ENCODE data around the gene PCNX2. TPM values are rescaled to one million over a fixed set of nuclear protein-coding genes. Genes with fewer than 3 reads are reported as not detected.

The PCNX2 gene
- total RNA-seq, 1 donor from 2014 or later: 4.9 TPM

DNA sequence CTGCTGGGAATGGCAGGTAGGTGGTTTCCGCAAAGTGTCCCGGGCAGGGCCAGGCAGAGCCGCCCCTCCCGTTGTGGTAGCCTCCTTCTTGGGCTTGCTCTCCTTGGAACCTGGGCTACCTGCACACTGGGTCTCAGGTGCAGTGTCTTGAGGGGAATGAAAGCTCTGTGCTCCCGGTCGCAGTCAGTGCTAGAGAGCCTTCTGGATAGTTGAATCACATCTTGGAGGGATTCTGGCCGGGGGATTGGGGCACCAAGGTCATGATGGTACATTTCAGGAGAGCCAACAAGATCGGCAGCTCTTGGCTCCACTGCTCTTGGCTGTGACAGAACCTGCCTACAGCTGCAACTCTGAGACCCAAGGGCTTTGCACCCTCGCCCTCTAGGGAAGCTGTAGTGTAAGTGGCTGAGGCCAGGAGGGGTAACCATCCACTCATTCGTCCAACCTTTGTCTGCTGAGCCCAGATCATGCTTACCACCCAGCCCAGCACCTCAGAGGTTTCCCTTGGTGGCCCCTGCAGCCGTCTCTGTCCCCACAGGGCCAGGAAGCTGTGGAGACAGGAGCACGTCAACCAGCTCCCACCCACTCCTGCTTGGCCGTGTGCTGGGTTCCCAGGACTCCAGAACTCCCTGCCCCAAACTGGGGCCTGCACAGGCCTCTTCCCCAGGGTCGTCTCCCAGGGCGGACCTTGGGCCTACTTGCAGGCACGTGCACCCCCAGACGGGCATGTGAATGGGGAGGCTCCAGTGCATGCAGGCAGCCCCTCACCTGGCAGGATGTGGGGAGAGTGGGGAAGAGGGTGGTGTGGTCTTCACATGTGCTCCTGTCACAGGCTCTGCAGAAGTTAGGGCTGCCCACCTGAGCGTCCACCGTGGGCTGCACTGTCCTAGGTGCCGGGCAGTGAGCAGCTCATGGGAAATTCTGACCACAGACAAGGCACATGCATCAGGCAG, 305.1 kb downstream of the PCNX2 start:
- DNase-seq (ENCODE audit: low read depth, low spot score): no peak

DNA sequence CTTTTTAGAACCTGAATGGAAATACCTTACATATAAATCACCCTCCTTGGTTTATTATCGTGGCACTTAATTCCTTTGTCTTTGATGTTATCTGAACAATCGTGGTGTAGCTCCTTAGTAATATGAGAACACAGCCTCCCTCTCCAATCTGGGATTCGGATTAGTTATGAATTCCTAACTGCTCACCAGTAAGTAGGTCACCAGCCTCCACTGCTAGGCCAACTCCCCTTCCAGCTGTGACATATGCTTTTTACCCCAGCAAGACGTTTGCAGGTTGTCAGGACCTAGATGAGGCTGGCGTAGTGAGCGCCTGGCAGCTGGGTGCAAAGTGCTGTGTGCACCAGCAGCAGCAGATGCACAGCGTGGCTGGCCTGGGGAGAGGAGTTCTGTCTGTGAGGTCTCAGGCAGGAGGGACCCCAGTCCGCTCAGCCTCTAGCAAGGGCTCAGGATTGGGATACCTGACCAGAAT, 306.9 kb downstream of the PCNX2 start:
- DNase-seq (ENCODE audit: low read depth, low spot score): no peak

DNA sequence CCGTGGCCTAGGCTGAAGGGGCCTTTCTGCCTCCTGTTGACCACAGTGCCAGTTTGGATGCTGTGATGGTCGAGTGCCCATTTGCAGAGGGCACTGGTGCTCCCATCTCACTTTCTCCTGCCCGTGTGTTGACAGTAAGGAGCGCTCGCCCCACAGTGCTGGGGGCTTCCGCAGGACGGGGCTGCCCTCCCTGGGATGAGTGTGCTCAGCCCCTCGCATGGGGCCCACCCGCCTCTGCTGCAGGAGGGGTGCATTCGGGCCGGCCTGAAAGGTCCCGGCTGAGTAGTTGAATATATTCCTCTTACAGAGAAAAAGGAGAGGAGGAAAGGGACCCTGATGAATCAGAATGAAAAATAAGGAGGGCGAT, 307.8 kb downstream of the PCNX2 start:
- DNase-seq (ENCODE audit: low read depth, low spot score): no peak

DNA sequence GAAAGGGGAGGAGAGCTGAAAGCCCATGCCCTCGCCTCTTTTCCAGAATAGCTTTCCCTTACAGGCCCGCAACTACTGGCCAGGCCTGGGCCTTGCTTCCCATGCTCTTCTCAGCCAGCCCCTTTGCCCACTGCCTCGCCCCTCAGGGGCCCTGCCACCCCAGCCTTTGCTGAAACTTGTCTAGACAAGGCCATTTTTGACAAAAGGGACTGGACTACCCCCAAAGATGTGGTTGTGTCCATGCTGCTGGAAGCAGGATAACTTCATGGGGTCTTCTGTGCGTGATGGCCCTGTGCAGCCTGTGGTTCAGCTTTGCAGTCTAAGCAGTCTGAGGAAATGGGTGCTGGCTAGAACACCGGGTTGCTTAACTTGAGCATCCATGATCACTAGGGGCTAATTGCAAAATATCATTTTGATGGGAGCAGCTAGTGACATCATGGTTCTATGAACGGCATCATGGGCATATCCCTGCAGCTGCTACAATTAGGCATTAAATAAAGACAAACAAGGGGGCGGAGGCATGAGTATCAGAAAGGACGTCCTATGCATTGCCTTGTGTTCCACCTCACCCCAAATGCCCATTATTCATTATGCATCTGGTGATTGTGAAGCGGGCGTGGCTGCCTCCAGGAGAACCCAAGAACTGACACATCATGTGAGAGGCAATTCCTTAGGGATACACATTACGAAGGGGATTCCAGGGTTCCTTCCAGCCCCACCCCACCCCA, 308.3 kb downstream of the PCNX2 start:
- no peak for DNase-seq (ENCODE audit: low read depth, low spot score)

DNA sequence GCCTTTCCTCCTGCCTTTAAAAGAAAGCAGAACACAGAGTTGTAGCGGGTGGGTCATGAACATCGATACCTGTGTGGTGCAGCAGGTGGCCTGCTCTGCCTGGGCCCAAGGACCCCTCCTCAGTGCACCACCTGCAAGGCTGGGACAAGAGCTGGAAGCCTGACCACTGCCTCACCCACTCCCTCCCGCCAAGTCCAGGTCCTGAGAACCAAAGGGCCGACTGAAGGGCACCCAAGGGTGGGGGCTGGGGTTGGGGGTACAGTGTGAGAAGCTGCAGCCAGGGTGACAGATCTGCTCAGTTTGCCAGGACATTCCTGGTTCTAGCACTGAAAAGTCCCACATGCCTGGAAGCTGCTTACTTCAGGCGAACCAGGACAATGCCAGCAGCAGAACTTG, 309.0 kb downstream of the PCNX2 start:
- DNase-seq (ENCODE audit: low read depth, low spot score): no peak

DNA sequence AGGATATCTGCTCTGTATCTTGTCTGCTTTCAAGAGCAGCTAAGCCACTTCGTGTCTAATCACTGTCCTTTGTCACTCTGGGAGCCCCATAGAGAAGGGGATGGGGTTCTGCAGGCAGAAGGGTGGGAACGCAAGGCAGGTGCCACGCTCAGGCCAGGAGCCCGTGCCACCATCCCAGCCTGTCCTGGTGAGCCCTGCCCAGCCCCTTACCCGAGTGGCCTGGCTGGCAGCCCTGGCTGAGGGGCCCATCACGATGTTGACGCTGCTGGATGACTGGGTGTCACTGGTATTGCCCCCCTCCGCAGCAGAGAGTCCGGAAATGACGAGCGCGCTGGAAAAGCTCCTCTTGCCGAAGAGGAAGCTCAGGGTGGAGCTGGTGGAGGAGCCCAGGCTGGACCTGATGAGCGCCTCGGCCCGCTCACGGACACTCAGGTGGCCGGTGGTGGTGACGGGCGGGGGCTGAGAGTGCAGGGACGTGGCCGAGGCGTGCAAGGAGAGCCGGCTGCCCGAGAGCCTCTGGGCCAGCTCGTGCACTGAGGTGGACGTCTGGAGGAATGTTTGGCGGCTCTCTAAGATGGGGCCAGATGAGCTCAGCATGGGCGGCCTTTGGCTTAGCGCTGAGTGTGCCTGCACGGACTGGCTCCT, 309.5 kb downstream of the PCNX2 start:
- DNase-seq (ENCODE audit: low read depth, low spot score): no peak

DNA sequence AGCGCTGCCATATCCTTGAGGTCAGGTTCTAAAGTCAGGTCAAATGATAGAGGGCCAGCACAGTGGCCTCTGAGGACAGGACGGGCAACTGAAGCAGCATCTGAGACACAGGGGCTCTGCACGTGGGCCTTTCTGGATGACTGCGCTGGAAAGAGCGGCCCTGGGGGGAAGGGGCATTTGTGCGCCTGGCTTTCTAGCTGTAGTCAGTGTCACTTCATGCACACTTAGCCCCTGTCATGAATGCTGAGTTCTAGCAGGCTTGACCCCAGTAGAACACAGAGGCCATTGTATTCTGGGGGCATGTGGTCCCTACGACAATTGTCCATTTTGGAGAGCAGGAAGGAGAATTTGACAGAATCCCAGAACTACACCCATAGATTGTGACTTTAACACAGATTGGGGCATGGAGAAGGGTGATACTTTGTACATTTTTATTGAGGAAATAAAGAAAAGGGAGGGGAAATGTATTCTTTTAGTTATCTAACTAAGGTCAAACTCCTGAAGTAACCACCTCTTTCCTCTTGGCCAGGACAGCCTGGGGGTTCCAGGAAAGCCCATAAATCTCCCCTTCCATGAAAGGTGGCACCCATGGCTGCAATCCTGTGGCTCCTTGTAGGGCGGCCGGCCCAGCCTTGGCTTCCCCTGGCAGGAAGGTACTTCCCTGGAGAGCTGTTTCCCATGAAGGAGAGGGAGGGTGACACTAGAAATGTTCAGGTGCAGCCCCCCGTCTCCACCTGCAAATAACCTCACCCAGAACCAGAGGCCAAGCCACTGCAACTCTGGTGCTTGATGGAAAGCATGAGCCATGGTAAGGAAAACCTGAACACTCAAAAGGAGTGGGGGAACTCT, 310.7 kb downstream of the PCNX2 start:
- no peak for DNase-seq (ENCODE audit: low read depth, low spot score)

DNA sequence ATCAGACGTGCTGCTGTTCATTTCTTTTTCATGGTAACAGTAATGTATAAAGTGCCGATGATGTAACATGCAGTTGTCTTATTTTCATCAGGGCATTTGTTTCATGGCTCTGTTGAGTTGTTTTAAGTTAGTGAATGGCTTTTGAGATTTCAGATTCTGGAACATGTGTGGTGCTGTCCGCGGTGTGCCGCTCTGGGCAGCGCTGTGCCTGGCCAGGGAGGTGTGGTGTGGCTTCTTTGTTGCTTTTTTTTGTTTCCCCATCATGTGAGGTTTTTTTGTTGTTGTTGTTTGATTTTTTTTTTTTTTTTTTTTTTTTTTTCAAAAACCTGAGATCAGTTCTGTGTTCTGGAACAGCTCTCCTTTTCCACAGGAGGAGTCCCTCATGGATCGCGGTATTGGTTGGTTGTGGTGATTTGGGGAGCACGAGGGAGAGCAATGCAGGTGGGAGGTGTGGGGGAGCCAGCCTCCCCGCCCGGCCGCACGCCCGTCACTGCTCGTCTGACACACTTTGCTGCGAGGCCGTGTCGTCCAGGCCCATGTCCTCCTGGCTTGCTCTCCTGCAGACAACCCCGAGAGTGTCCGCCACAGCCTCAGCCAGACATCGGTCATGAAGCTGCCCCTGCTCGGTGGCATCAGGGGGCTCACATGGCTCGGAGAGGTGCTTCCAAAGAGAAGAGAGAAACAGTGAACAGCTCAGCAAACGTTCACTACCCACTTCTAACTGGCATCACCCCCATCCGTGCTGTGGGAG, 311.5 kb downstream of the PCNX2 start:
- no peak for DNase-seq (ENCODE audit: low read depth, low spot score)

DNA sequence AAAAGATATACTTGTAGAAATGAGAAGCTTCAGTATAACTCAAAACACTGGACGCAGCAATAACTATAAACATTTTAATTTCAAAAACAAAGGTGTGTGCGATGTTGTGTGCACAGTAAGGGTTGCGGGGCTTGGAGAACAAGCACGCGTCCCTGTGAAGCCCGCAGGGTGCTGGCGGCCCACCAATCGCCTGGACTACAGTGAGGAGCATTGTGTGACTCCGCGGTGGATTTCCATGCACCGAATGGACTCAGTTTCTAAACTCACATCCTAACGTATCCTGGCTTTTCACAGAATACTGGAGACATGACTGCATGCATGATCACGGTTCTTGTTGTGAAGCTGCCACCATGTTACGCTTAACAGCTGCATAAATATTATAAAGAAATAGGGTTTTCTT, 312.1 kb downstream of the PCNX2 start:
- no peak for DNase-seq (ENCODE audit: low read depth, low spot score)

DNA sequence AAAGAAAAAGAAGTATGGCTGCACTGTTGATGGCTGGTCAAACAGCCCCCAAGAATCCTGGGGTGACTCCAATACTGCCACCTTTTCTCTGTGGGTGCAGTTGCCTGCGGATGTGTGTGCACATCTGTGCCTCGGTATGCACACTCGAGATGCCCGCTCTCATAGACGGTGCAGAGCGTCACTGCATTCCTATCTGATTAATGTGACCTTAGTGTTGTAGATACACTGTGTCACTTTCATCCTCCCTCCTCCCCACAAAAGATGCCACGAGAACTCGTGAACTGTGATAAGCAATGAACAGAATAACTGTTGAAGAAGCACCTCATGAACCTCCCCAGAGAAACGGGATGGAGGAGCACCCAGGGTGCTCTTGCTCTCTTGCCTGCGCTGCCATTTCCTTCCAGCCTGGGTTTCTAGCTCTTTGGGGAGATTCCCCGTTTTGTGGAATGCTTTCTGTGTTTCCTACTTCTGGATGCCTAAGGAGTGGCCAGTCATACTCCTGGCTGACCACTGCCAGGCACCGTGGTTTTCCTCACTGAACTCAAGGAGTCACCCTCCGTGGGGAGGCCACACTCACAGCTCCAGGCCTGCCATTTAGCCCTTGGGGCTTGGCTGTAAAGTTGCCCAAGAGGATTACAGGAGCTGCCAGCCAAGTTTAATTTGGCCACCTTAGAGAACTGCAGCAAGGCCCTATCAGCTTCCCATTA, 313.1 kb downstream of the PCNX2 start:
- DNase-seq (ENCODE audit: low read depth, low spot score): no peak

DNA sequence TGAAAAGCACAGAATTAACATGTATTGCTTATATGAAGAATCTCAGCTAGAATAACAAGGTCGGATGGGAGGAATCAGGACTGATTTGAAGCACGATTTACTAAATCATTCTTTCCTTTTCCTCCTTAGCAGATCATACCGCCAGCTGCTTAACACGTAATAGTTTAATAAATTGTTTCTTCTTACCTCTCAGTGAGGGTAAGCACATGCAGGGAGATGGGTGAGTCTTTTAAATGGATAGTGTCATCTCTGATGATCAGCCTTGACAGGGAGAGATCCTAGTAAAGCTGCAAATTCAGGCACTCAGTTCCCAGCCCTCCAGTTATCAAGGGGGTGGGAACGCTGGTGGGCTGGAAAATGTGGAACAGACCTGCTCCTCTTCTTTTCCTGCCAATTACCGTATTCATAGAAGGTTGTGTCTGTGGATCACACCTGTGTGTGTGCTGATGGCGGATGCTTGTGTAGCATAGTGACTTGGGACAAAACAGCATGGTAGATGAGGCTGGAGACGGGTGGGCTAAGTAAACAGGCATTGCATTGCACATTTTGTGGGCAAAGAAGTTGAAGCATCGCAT, 314.5 kb downstream of the PCNX2 start:
- DNase-seq (ENCODE audit: low read depth, low spot score): no peak

DNA sequence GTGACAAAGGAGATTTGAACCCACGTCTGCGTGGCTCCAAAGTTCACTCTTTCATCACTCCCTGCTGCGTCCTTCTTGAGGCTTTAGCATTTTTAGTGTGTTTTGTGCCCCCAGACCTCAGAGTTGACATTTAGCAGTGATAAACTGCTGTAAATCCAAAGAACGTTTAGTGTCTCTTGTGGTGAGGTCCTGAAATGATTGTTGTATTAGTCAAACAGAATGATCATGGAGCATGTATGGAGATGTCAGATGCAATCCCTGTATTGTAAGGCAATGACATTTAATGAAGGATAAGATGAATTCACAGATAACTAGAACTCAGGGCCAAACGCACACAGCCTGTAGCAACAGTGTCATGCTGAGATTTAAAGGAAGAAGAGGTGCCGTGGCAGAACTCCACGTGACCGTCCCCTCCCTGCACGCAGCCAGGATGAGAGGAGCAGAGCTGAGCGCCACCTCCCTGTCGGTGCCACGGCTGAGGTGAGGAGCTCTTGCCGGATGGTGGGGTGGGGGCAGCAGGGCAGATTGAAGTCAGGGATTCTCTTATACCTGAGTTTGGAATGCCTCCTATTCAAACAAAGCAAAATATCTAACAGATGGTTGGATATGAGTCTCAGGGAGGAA, 315.1 kb downstream of the PCNX2 start:
- no peak for DNase-seq (ENCODE audit: low read depth, low spot score)

DNA sequence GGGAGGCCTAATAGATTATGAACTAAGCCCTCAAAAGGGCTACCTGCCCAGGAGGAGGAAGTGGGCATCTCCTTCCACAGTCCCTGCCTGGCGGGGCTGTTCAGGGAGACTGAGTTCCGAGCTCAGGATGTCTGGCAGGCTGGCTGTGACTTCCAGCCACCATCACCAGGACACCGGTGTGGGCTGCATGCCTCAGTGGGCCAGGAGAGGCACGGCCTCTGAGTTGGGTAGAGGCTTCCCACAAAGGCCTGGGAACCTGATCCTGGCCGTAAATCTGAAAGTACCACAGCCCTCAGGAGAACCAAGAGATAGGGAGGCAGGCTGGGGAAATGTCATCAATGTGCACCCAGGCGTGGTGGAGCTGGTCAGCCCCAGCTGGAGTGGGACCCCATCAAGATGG, 316.0 kb downstream of the PCNX2 start:
- no peak for DNase-seq (ENCODE audit: low read depth, low spot score)

DNA sequence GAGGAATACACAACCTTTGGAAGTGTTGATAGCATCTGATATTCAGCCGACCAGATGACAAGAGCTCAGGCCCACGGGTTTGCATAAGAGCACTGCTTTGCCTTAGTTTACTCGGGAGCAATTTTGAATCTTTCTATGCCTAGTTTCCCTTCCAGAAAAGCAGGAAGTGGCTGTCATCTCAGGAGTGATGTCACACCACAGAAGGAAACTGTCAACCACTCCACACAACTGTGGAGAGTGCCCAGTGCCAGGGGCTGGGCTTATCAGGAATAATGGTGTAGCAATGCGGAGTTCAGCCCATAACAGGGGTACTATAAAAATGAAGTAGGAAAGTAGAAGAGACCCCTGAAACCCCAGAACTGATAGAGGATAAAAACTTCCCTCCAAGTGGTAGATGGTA, 316.7 kb downstream of the PCNX2 start:
- DNase-seq (ENCODE audit: low read depth, low spot score): no peak

DNA sequence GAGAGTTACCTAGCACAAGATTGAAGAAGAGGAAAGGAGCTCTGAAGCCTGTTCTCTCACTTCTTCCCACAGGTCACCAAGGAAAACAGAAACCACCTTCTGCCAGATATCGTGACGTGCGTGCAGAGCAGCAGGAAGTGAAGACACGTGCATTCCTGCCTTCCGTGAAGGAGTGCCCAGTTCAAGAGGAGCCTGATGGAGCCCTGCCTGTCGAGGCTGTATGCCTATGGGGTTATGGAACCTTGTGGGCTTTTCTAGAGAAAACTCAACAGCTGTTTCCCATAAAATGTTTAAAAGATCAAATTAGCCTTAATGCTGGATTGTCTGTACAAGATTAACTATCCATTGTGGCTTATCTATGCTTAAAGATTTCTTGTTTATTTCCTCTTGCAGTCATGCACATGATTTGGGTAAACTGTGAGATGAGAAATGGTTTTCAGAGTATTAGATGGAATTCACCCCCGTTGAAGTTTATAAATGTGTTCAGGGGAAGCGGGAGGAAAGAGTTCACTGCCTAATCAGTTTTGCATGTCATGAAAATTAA, 317.4 kb downstream of the PCNX2 start:
- DNase-seq (ENCODE audit: low read depth, low spot score): no peak

DNA sequence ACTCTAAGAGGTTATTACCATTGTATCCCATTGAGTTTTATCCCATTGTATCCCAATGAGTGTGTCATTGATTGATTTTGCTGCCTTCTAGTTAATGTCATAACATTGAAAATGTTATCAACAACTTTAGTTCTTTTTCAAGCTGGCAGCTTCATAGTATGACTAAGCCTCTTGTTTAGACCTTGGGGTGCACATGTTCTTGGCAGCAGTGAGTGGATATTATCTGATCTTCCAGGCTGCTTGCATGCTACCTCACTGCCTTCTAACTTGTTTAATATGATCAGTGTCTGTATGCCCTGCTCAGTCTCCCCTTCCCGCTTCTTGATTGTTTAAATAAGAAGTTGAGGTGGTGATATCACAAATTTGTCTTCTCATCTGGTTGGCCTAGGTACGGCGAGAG, 320.6 kb downstream of the PCNX2 start:
- no peak for DNase-seq (ENCODE audit: low read depth, low spot score)

DNA sequence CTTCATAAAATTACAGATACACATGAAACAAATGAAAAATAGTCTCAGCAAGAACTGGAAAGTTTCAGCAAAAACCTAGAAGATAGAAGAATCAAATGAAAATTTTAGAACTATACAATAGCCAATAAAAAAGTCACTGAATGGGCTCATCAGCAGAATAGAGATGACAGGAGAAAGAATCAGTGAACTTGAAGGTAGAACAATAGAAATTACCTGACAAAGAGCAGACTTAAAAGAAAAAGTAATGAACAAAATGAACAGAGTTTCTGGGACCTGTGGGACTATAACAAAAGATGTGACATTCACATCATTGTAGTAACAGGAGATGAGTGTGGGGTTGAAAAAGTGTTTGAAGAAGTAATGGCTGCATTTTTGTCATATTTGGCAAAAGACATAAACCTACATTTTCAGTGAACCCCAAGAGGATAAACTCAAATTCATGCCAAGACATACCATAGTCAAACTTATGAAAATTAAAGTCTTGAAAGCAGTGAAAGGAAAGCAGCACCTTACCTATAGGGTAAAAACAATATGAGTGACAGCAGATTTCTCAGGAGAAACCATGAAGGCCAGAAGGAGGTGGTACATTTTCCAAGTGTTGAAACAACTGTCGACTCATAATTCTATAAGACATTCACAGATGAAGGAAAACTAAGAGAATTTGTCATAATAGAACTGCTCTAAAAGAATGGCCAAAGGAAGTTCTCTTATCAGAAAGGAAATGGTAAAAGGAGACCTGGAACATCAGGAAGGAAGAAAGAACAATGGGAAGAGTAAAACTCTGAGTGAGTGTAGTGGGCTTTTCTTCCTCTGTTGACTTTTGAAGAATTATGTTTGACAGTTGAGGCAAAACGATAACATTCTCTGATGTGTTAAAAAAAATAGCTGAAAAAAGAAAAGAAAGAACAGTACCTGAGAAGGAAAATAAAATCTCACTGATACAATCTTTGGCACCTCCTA, 321.6 kb downstream of the PCNX2 start:
- DNase-seq (ENCODE audit: low read depth, low spot score): no peak

DNA sequence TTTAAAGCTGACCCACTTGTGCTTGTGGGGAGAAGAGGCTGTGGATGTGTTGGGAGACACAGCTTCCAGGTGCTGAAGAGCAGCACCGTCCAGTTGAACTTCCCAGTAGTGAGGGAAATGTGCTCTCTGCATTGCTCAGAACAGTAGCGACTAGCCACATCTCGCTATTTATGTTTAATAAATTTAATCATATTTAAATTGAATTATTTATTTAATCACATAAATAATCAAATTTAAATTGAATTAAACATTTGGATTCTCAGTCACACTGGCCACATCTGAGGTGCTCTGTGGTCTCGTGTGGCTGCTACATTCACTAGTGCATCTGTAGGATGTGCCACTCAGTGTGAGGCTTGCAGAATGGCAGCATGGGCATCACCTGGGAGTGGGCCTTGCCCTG, 325.0 kb downstream of the PCNX2 start:
- no peak for DNase-seq (ENCODE audit: low read depth, low spot score)
